Measurements from ENCODE around the gene DEGS2.

Gene DEGS2

GRCh38 chr14:100106250-100107112 lies 53.0 kb downstream of the DEGS2 start:
- Histone ChIP-seq H3K9me3 (replicated peaks in 1 of 11) (no peaks in the 10 kb centered on the region), H3K27ac (peak overlapping the region in 6 of 11 experiments; percentile 5 to 41 (median 21); a peak in 5 of 22 replicates), H3K4me2 (peak overlapping the region; percentile 41 to 82 (median 73)), H3K4me3 (no peak overlapping the region), H4K20me1 (peaks cover 63 to 98% (median 89%) of the 10 kb centered on the region in 11 experiments), H3K4me1 (peaks cover 68 to 77% (median 74%) of the 10 kb centered on the region in 10 experiments), H3K27me3 (no peaks in the 10 kb centered on the region), H3K9ac (0 out of 22 replicates have a peak overlapping the region, but pooled peaks of 2 of the 11 experiments have one; percentile 9), H3K36me3 (peaks cover 35 to 99% (median 64%) of the 10 kb centered on the region in 11 experiments)
- TF ChIP-seq Cebpa-rat (IDR thresholded peaks at IDR 0.05): peak in 1 of 11 experiments; percentile 51; a peak in 1 of 22 replicates

DNA sequence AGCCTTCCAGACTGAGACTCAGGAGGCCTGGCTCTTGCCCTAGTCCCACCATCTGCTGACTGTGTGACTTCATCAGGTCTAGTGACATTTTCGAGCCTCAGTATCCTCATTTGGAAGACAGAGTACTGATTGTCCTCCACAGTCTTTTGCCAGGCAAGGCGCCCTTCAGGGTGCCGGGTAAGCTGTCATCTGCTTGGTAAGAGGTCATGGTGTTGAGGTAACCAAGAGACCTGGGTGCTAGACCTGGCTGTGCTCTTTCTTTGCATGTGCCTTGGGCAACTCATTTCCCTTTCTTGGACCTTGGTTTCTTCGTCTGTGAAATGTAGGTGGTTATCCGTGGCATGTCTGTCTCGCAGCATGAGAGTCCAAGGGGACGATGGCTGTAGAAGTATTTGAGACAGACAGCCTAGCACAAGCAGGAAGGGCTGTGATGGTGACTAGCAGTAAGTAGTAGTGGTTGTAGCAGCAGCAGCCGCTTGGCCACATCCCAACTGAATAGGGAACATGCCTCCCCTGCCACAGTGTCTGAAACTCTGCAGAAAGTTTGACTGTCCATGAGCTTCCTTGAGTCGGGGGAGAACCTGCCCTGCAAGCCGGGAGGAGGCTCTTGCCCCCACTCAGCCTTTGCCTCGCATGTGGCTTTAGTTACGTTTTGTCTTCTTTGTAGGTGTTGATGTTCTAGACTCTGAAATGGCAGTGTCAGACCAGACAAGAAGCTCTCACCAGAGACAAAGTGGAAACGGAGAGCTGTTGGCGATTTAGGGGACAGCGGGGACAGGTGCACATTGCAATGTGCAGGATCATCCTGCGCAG lies 53.9 kb downstream of the DEGS2 start:
- Histone ChIP-seq H3K4me1 (peaks cover 68 to 82% (median 78%) of the 10 kb centered on the region in 10 experiments), H3K36me3 (peaks cover 40 to 99% (median 67%) of the 10 kb centered on the region in 11 experiments), H3K9me3 (replicated peaks in 1 of 11) (no peaks in the 10 kb centered on the region), H4K20me1 (peaks cover 63 to 100% (median 88%) of the 10 kb centered on the region in 11 experiments), H3K27ac (peak overlapping the region in 1 of 11 experiments; percentile 1; a peak in 1 of 22 replicates), H3K27me3 (no peaks in the 10 kb centered on the region), H3K4me2 (peak overlapping the region; percentile 41 to 82 (median 73)), H3K4me3 (no peak overlapping the region), H3K9ac (peak overlapping the region in 2 of 11 experiments; percentile 3 to 15; a peak in 1 of 22 replicates)
- TF ChIP-seq Cebpa-rat (IDR thresholded peaks at IDR 0.05): no peak

DNA sequence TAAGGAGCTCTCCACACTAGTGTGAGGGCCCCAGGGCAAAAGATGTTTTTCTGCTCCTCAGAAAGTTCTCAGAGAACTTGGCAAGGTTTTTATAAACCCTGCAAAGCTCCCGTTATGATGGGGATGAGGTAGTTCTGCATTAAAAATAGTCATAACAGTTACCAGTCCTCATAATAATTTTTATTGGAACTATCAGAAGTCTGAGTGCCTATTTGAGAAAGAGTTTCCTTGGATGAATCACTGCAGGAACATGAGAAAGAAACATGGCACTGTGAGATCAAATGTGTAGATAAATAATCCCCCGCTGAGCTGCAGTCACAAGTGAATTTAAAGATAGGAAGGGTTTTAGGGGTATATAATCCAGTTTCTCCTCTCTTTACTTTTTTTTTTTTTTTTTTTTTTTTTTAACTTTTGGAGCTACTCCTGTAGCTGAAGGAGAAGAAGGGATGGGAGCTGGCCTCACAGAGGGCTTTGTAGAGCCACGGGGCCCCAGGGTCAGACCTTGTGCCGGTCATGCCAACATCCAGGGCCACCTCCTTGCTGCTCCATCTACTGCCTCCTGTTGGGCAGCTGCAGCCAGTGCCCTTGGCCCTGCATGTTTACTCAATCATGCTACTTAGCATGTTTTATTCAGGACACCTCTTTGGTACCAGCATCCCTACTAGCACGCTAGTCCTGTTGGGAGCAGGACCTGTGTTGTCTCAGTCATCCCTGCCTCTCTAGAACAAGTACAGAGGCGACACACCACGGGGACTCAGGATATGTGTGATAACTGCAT lies 54.7 kb downstream of the DEGS2 start:
- peak overlapping the region in 3 of 11 experiments; percentile 10 to 37 (median 15); a peak in 1 of 22 replicates for H3K9ac ChIP-seq
- peaks cover 68 to 100% (median 89%) of the 10 kb centered on the region in 11 experiments for H4K20me1 ChIP-seq
- peak overlapping the region; percentile 63 to 83 (median 79) for H3K4me2 ChIP-seq
- peak overlapping the region in 1 of 11 experiments; percentile 17; a peak in 1 of 22 replicates for H3K27ac ChIP-seq
- H3K9me3 ChIP-seq (replicated peaks in 1 of 11): no peaks in the 10 kb centered on the region
- peaks cover 40 to 99% (median 67%) of the 10 kb centered on the region in 11 experiments for H3K36me3 ChIP-seq
- no peaks in the 10 kb centered on the region for H3K27me3 ChIP-seq
- H3K4me1 ChIP-seq: peaks cover 68 to 82% (median 78%) of the 10 kb centered on the region in 10 experiments
- no peak overlapping the region for H3K4me3 ChIP-seq
- no peak for TF ChIP-seq Cebpa-rat (IDR thresholded peaks at IDR 0.05)

DNA sequence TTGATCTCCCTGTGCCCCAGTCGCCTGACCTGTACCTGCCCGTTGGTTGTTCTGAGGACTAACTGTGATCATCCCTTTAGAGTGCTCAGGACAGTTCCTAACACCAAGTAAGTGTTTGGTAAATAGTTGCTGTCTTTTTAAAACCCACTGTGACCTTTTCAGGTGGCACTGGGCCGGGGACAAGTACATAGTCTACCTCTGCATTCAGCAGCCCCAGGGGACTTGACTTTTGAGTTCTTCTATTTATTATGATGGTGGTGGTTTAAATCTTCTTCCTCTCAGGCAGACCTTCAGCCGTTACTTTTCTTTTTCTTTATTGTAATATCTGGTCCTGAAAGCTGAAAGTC lies 55.5 kb downstream of the DEGS2 start:
- peak overlapping the region in 4 of 11 experiments; percentile 10 to 42 (median 37); a peak in 3 of 22 replicates for H3K9ac ChIP-seq
- no peak for TF ChIP-seq Cebpa-rat (IDR thresholded peaks at IDR 0.05)
- H4K20me1 ChIP-seq: peaks cover 60 to 100% (median 88%) of the 10 kb centered on the region in 11 experiments
- peak overlapping the region; percentile 58 to 83 (median 76) for H3K4me2 ChIP-seq
- no peaks in the 10 kb centered on the region for H3K9me3 ChIP-seq (replicated peaks in 1 of 11)
- H3K4me1 ChIP-seq: peaks cover 68 to 80% (median 78%) of the 10 kb centered on the region in 10 experiments
- 0 out of 20 replicates have a peak overlapping the region, but pooled peaks of 1 of the 10 experiments have one; percentile 6 for H3K4me3 ChIP-seq
- peak overlapping the region in 4 of 11 experiments; percentile 6 to 49 (median 30); a peak in 5 of 22 replicates for H3K27ac ChIP-seq
- H3K27me3 ChIP-seq: no peaks in the 10 kb centered on the region
- peaks cover 40 to 99% (median 67%) of the 10 kb centered on the region in 11 experiments for H3K36me3 ChIP-seq

DNA sequence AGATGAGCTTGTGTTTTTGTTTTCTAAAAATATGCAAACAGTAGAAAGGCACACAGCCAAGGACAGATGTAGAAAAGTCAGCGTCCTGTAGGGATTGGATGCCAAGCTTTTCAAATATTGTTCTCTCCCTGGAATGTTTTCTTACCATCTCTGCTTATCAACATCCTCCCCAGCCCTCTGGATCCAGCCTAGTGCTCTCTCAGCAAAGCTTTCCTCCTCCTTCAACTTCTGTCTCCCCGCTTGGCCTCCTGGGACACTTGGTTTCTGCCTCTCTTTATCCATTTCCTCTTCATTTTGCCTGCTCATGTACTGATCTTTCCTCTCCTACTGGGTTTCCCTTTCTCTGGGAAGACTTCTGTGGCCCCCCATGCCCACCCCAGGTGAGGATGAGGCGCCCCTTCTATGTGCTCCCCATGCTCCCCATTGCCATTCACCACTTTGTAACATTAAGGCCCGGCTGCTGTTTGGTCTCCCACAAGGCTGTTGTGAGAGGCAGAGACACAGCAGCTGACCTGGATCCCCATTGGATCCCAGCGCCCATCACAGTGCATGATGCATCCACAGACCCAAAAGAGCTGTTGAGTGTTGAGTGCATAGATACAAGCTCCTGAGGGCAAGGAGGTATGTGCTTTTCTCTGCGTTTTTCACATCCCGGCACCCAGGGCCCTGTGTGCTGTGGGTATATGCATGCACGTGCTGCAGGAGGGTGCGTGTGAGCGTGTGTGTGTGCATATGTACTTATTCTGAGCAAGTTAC lies 56.0 kb downstream of the DEGS2 start:
- Histone ChIP-seq H3K4me3 (0 out of 20 replicates have a peak overlapping the region, but pooled peaks of 1 of the 10 experiments have one; percentile 6), H3K27me3 (no peaks in the 10 kb centered on the region), H3K4me2 (peak overlapping the region; percentile 58 to 83 (median 76)), H3K36me3 (peaks cover 43 to 99% (median 72%) of the 10 kb centered on the region in 11 experiments), H3K9me3 (replicated peaks in 1 of 11) (no peaks in the 10 kb centered on the region), H3K27ac (peak overlapping the region in 7 of 11 experiments; percentile 6 to 49 (median 18); a peak in 8 of 22 replicates), H4K20me1 (peaks cover 55 to 100% (median 87%) of the 10 kb centered on the region in 11 experiments), H3K9ac (peak overlapping the region in 10 of 11 experiments; percentile 3 to 42 (median 24); a peak in 10 of 22 replicates), H3K4me1 (peaks cover 65 to 76% (median 74%) of the 10 kb centered on the region in 10 experiments)
- no peak for TF ChIP-seq Cebpa-rat (IDR thresholded peaks at IDR 0.05)

GRCh38 chr14:100102156-100102785 lies 57.2 kb downstream of the DEGS2 start:
- TF ChIP-seq Cebpa-rat (IDR thresholded peaks at IDR 0.05): no peak
- H3K36me3 ChIP-seq: peaks cover 54 to 100% (median 79%) of the 10 kb centered on the region in 11 experiments

More at GRCh38 chr14:100102156-100102785, 57.2 kb downstream of the DEGS2 start:
- H3K27me3 ChIP-seq: no peaks in the 10 kb centered on the region
- peak overlapping the region in 1 of 11 experiments; percentile 11; a peak in 1 of 22 replicates for H3K27ac ChIP-seq
- H3K9me3 ChIP-seq (replicated peaks in 1 of 11): no peaks in the 10 kb centered on the region
- H3K9ac ChIP-seq: peak overlapping the region in 2 of 11 experiments; percentile 34 to 37; a peak in 2 of 22 replicates
- H3K4me2 ChIP-seq: peak overlapping the region; percentile 58 to 83 (median 76)
- peaks cover 46 to 100% (median 85%) of the 10 kb centered on the region in 11 experiments for H4K20me1 ChIP-seq
- peaks cover 55 to 67% (median 63%) of the 10 kb centered on the region in 10 experiments for H3K4me1 ChIP-seq
- H3K4me3 ChIP-seq: no peak overlapping the region
